Activated T-cell treated with anti-CD3 and anti-CD28 coated beads, Interleukin-2, amount 50 U/mL, for 72 hours (primary cell): ENCODE data around the gene ZNF546. TPM values are rescaled to one million over a fixed set of nuclear protein-coding genes. Genes with fewer than 3 reads are reported as not detected.
"Not testable (repeated sequence)": the region's sequence is repeated elsewhere in the genome, so short reads cannot be mapped to it uniquely, and the experiment has no call there.

ENCODE experiments used
- ATAC-seq, 2 donors: fragments of 150-1000 bp; cut with Tn5 transposase; replicated peaks in 1 of 2; 2 replicates each; pipeline ENCODE4 v1.10.0; 2021; ENCODE audit warnings: moderate library complexity in 2 of 2, mild to moderate bottlenecking in 1 of 2
- DNase-seq, 2 donors: peaks; one replicate each; pipeline ENCODE4 v3.0.0; 2021 to 2022; ENCODE audit warnings: mixed read lengths in 1 of 2
- H3K27ac Mint-ChIP-seq: one replicate; pipeline ENCODE4 v1.8.0; 2022; ENCODE audit warnings: mild to moderate bottlenecking, moderate library complexity, mixed read lengths
- H3K27me3 Mint-ChIP-seq: one replicate; pipeline ENCODE4 v1.8.0; 2022; ENCODE audit warnings: low read depth, mixed read lengths
- H3K36me3 Mint-ChIP-seq, 2 donors: one replicate each; pipeline ENCODE4 v1.8.0; 2022; ENCODE audit warnings: mixed read lengths in 2 of 2, mild to moderate bottlenecking in 1 of 2; ENCODE audit not compliant: insufficient read depth in 2 of 2
- H3K4me1 Mint-ChIP-seq: one replicate; pipeline ENCODE4 v1.8.0; 2022; ENCODE audit warnings: low read depth, mixed read lengths
- H3K4me3 Mint-ChIP-seq, 2 donors: one replicate each; pipeline ENCODE4 v1.8.0; 2022; ENCODE audit warnings: mild to moderate bottlenecking in 2 of 2, mixed read lengths in 2 of 2, moderate library complexity in 2 of 2
- H3K9me3 Mint-ChIP-seq, 2 donors: one replicate each; pipeline ENCODE4 v1.8.0; 2022; ENCODE audit warnings: mixed read lengths in 2 of 2
- total RNA-seq, 2 donors: library from RNA; stranded (reverse); gene quantifications; one replicate each; pipeline ENCODE4 v1.2.3, GENCODE V29; 2022

Gene ZNF546
- total RNA-seq, 2 donors from 2014 or later = 4.5 to 6.1 TPM

GRCh38 chr19:40038047-40038446 is 41.2 kb downstream of the ZNF546 start:
- not testable (repeated sequence) for H3K4me3 Mint-ChIP-seq, H3K4me1 Mint-ChIP-seq, ATAC-seq, H3K27me3 Mint-ChIP-seq, DNase-seq, H3K27ac Mint-ChIP-seq
- Mint-ChIP-seq H3K9me3 (peaks cover 7 to 29% of the 10 kb centered on the region in 2 donors), H3K36me3 (peaks cover 25 to 51% of the 10 kb centered on the region in 2 donors)

GRCh38 chr19:40041718-40042117 is 44.9 kb downstream of the ZNF546 start:
- not testable (repeated sequence) for H3K27me3 Mint-ChIP-seq, H3K4me3 Mint-ChIP-seq, ATAC-seq, DNase-seq, H3K27ac Mint-ChIP-seq, H3K4me1 Mint-ChIP-seq
- H3K9me3 Mint-ChIP-seq = peaks cover 23 to 26% of the 10 kb centered on the region in 2 donors
- peaks cover 40 to 64% of the 10 kb centered on the region in 2 donors for H3K36me3 Mint-ChIP-seq

DNA sequence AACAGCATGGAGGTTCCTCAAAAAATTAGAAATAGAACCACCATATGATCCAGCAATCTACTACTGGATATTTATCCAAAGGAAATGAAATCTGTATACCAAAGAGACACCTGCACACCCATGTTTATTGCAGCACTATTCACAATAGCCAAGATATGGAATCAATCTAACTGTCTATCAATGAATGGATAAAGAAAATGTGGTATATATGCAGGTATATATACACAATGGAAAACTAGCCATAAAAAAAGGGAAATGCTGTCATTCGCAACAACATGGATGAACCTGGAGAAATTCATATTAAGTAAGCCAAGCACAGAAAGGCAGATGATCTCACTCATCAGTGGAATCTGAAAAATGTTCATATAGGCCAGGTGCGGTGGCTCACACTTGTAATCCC is 56.6 kb downstream of the ZNF546 start:
- Mint-ChIP-seq H3K9me3 (peaks cover 7% of the 10 kb centered on the region in 2 donors), H3K36me3 (peaks cover 17 to 24% of the 10 kb centered on the region in 2 donors), H3K4me3 (peak overlapping the region in 1 of 2 donors; percentile 59), H3K27me3 (no peaks in the 10 kb centered on the region), H3K27ac (peak overlapping the region; percentile 22), H3K4me1 (peaks cover 42% of the 10 kb centered on the region)
- DNase-seq (no peak), ATAC-seq (no peak)

GRCh38 chr19:40054632-40055031 is 57.8 kb downstream of the ZNF546 start:
- H3K9me3 Mint-ChIP-seq = peaks cover 7 to 8% of the 10 kb centered on the region in 2 donors
- peak overlapping the region; percentile 98 to 100 for H3K4me3 Mint-ChIP-seq
- no peak for ATAC-seq
- peaks cover 42% of the 10 kb centered on the region for H3K4me1 Mint-ChIP-seq
- H3K27me3 Mint-ChIP-seq = peaks cover 5% of the 10 kb centered on the region
- no peak for DNase-seq
- H3K27ac Mint-ChIP-seq = no peak overlapping the region
- peaks cover 15 to 27% of the 10 kb centered on the region in 2 donors for H3K36me3 Mint-ChIP-seq

- Mint-ChIP-seq H3K36me3 (peaks cover 18 to 29% of the 10 kb centered on the region in 2 donors), H3K27me3 (peaks cover 5% of the 10 kb centered on the region), H3K27ac (peak overlapping the region; percentile 99), H3K9me3 (peaks cover 11% of the 10 kb centered on the region in 2 donors), H3K4me3 (peak overlapping the region; percentile 98 to 100), H3K4me1 (peaks cover 42% of the 10 kb centered on the region)
- ATAC-seq (no peak), DNase-seq (no peak)
Observed at GRCh38 chr19:40055049-40055448, 58.2 kb downstream of the ZNF546 start.

GRCh38 chr19:40055832-40056504 is 59.1 kb downstream of the ZNF546 start, which contains the start of gene ZNF780B:
ZNF780B (minus strand) TSS chr19:40056231; CDS start chr19:40050332, 5,899 bp downstream.
- H3K4me3 Mint-ChIP-seq = peak within 1 kb of the TSS; percentile 98 to 100
- H3K9me3 Mint-ChIP-seq = peaks cover 11% of the 10 kb centered on the region in 2 donors
- peaks cover 14 to 28% of the 10 kb centered on the region in 2 donors for H3K36me3 Mint-ChIP-seq
- peak within 1 kb of the TSS; percentile 99 for H3K27ac Mint-ChIP-seq
- peak; percentile 94 to 95 for ATAC-seq
- peaks cover 5% of the 10 kb centered on the region for H3K27me3 Mint-ChIP-seq
- H3K4me1 Mint-ChIP-seq = peaks cover 42% of the 10 kb centered on the region
- DNase-seq = peak; percentile 71 to 72

DNA sequence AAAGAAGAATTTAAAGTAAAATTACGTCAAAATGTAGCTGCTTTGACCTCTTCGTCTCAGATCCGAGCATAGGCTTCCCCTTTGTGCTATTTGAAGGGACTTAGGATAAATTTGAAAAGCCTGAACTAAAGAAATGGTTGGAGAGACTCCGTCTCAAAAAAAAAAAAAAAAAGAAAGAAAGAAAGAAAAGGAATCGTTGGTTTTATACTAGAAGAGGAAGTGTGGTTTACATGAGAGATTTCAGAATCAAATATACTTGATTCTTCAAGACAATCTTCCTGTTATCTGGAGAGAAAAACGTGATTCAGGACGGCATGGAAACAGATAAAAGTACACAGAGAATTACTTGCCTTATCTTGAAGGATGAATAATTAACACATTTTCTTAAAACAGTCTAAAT is 59.6 kb downstream of the ZNF546 start:
- peaks cover 5% of the 10 kb centered on the region for H3K27me3 Mint-ChIP-seq
- H3K36me3 Mint-ChIP-seq = peaks cover 14 to 28% of the 10 kb centered on the region in 2 donors
- peaks cover 11% of the 10 kb centered on the region in 2 donors for H3K9me3 Mint-ChIP-seq
- H3K4me3 Mint-ChIP-seq = peak overlapping the region; percentile 98 to 100
- peaks cover 42% of the 10 kb centered on the region for H3K4me1 Mint-ChIP-seq
- H3K27ac Mint-ChIP-seq = peak overlapping the region; percentile 99
- DNase-seq = no peak
- no peak for ATAC-seq

DNA sequence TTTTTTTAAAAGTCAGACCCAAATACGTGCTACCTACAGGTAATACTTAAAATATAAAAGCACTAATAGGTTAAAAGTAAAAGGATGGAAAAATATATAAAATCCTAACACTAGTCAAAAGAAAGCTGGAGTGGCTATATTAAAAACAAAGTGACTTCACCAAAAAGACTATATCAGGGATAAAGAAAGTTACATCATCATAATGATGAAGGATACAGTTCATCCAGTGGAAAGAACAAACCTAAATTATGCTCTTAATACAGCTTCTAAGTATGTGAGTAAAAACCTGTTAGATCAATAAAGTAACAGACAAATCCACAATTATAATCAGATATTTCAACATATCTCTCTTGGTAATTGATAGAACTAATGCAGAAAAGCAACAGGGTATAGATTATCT is 60.3 kb downstream of the ZNF546 start:
- Mint-ChIP-seq H3K4me3 (peak overlapping the region; percentile 98 to 100), H3K9me3 (peaks cover 11% of the 10 kb centered on the region in 2 donors), H3K4me1 (peaks cover 42% of the 10 kb centered on the region), H3K27ac (peak overlapping the region; percentile 99), H3K36me3 (peaks cover 14 to 28% of the 10 kb centered on the region in 2 donors), H3K27me3 (peaks cover 5% of the 10 kb centered on the region)
- no peak for DNase-seq
- ATAC-seq = no peak

- peak overlapping the region; percentile 10 for H3K27ac Mint-ChIP-seq
- peaks cover 5% of the 10 kb centered on the region for H3K27me3 Mint-ChIP-seq
- H3K4me1 Mint-ChIP-seq = peaks cover 17% of the 10 kb centered on the region
- no peak for DNase-seq
- no peak for ATAC-seq
- peaks cover 14 to 27% of the 10 kb centered on the region in 2 donors for H3K36me3 Mint-ChIP-seq
- peaks cover 16 to 19% of the 10 kb centered on the region in 2 donors for H3K9me3 Mint-ChIP-seq
- no peak overlapping the region for H3K4me3 Mint-ChIP-seq
Observed at GRCh38 chr19:40059624-40060023, 62.8 kb downstream of the ZNF546 start.

DNA sequence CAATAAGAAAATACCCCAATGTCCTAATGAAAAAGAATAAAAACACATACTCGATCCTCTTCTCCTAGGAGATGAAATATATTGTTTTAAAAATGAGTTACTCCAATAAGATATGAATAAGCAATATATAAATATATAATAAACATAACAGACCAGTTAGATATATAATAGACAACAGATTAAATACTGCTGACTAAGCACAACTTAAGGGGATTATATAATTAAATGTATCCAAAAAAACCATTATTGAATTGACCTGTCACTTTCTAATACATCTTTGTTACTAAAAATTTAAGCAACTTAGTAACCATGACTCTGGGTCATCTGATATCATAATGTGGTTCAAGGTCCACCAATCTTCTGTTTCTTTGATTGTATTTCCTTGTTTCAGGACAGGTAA is 73.2 kb downstream of the ZNF546 start:
- Mint-ChIP-seq H3K27ac (no peak overlapping the region), H3K4me3 (no peak overlapping the region), H3K27me3 (no peaks in the 10 kb centered on the region), H3K4me1 (no peaks in the 10 kb centered on the region), H3K36me3 (peaks cover 18 to 34% of the 10 kb centered on the region in 2 donors), H3K9me3 (peaks cover 14 to 16% of the 10 kb centered on the region in 2 donors)
- DNase-seq (no peak), ATAC-seq (no peak)

Other genes with a start within 250 kb of the ZNF546 start
- gene LEUTX, start 218.2 kb upstream of the ZNF546 start, total RNA-seq = not detected
- 1 to 10 TPM; 6.1 to 7.0 TPM for gene DYRK1B, start 162.9 kb upstream of the ZNF546 start, total RNA-seq
- gene FBL, start 150.7 kb upstream of the ZNF546 start, total RNA-seq = 100 to 1,000 TPM; 482 to 499 TPM
- 10 to 100 TPM in 1 of 2 donors, 1 to 10 TPM in 1; 7.2 to 13.4 TPM for gene FCGBP, start 62.4 kb upstream of the ZNF546 start, total RNA-seq
- 100 to 1,000 TPM; 101 to 114 TPM for gene PSMC4, start 25.9 kb upstream of the ZNF546 start, total RNA-seq
- 10 to 100 TPM; 11.7 to 15.9 TPM for gene ZNF780B, start 59.2 kb downstream of the ZNF546 start, total RNA-seq
- 10 to 100 TPM; 13.8 to 15.0 TPM for gene ZNF780A, start 93.9 kb downstream of the ZNF546 start, total RNA-seq
- 10 to 100 TPM; 12.7 to 22.0 TPM for gene MAP3K10, start 194.4 kb downstream of the ZNF546 start, total RNA-seq
- not detected for gene TTC9B, start 221.3 kb downstream of the ZNF546 start, total RNA-seq
- 1 to 10 TPM in 1 of 2 donors, under 1 TPM in 1; 0.81 to 1.2 TPM for gene CCNP, start 229.6 kb downstream of the ZNF546 start, total RNA-seq